C4-2B (cell line): ENCODE results near the gene ARL14.

Source experiments
- H3K27ac ChIP-seq: fragments of 450-650 bp; 2 replicates; pipeline ENCODE4 v1.5.1; 2017
- ZFX ChIP-seq: fragments of 450-650 bp; IDR thresholded peaks from 2 replicates; pipeline ENCODE4 v1.6.1; 2017
- TF ChIP-seq, protein P1 (sequence below): fragments of 450-650 bp; conservative IDR thresholded peaks from 2 replicates; pipeline ENCODE4 v1.5.1; 2017; ENCODE audit warnings: mild to moderate bottlenecking

The ARL14 gene

DNA sequence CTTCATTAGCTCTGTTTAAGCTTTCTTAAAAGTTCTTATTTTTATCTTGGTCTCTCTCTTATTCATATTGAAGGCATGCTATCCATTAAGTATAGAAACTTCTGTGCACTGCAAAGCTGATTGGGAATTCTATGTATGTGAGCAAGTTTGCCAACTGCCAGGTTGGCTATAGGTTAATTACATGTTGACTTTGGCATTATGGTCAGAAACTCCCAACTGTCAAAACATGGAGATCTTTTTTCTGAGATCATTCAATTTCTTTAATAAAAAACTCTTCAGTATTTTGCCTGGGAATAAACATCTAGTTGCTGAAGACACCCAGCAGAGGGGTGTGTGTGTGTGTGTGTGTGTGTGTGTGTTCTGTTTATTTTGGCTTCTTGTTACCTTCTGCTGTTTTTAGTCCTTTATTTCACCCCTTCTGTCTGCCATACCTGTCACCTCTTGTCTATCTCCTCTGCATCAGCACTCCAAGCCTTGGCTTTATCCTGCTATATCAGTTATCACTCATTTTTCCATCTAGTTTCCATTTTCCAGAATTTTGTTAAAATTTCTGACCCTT lies 1.3 kb upstream of the ARL14 start:
- no peak for TF ChIP-seq ZFX
- TF ChIP-seq, protein P1, sequence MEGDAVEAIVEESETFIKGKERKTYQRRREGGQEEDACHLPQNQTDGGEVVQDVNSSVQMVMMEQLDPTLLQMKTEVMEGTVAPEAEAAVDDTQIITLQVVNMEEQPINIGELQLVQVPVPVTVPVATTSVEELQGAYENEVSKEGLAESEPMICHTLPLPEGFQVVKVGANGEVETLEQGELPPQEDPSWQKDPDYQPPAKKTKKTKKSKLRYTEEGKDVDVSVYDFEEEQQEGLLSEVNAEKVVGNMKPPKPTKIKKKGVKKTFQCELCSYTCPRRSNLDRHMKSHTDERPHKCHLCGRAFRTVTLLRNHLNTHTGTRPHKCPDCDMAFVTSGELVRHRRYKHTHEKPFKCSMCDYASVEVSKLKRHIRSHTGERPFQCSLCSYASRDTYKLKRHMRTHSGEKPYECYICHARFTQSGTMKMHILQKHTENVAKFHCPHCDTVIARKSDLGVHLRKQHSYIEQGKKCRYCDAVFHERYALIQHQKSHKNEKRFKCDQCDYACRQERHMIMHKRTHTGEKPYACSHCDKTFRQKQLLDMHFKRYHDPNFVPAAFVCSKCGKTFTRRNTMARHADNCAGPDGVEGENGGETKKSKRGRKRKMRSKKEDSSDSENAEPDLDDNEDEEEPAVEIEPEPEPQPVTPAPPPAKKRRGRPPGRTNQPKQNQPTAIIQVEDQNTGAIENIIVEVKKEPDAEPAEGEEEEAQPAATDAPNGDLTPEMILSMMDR = no peak
- no peak overlapping the region for H3K27ac ChIP-seq

- TF ChIP-seq ZFX = no peak
- TF ChIP-seq, protein P1 = no peak
- H3K27ac ChIP-seq = no peak overlapping the region
These were observed 510 bp downstream of the ARL14 start for GRCh38 chr3:160677459-160677881.

DNA sequence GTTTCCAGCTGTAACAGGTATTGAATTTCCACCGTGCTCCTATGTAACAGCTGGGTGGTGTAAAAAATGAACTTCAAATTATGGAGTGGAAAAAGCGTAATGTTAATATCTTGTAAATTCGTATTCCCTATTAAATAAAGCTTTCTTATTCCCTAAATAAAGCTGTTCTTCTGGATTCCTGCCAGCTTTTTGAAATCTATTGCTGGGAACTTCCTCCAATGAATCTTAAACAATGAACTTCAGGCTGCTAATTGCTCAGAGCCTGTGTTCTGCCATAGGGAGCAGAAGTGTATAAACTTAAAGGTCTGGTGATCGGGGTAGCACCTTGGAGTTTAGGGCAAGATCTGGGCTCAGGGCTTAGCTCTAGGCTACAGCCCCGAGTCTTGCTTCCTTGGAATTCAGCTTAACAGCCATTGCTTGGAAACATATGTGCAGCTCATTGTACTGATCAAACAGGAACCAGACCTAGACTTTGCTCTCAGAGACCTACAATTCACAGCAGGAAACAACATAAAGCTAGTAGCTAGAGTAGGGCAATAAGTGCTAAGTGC lies 1.4 kb downstream of the ARL14 start:
- TF ChIP-seq, protein P1 = no peak
- no peak for TF ChIP-seq ZFX
- no peak overlapping the region for H3K27ac ChIP-seq

DNA sequence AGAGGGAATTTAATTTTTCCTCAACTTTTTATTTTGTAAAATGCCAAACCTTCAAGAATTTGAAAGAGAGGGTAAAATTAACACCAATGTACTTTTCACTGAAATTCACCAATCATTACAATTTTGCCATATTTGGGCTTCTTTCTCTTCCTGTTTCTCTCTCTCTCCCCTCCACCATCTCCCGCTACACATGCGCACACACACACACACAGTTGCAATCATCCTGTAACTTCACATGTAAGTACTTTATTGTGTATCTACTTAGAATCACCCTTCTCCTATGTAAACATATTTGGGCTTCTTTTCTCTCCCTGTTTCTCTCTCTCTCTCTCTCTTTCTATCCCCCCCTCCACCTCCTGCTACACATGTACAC lies 7.4 kb downstream of the ARL14 start:
- no peak overlapping the region for H3K27ac ChIP-seq
- no peak for TF ChIP-seq ZFX
- TF ChIP-seq, protein P1 = no peak

DNA sequence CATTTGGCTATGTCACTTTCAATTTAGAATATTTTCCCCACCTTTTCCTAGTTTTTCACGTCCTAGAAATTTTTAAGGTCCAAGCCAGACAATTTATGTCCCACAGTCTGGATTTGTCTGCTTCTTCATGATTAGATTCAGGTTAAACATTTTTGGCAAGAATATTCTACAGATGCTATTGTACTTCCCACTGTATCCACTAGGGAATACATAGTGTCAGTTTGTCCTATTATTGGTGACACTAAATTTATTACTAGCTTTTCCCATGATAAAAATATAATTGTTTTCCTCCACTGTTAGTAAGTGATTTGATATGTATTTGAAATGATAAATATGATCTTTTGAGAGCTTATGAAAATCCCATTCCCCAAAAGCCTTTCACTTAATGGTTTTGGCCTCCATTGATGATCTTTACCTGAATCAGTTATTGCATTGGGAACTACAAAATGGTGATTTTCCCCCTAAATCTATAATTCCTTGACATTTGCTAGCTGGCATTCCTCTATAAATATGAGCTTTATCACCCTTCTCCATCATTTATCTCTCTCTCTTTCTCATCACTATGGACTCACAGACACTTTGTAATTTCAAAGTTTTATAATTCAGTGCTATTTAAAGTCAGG lies 8.3 kb downstream of the ARL14 start:
- TF ChIP-seq, protein P1 = peak; percentile 69
- TF ChIP-seq ZFX = no peak

DNA sequence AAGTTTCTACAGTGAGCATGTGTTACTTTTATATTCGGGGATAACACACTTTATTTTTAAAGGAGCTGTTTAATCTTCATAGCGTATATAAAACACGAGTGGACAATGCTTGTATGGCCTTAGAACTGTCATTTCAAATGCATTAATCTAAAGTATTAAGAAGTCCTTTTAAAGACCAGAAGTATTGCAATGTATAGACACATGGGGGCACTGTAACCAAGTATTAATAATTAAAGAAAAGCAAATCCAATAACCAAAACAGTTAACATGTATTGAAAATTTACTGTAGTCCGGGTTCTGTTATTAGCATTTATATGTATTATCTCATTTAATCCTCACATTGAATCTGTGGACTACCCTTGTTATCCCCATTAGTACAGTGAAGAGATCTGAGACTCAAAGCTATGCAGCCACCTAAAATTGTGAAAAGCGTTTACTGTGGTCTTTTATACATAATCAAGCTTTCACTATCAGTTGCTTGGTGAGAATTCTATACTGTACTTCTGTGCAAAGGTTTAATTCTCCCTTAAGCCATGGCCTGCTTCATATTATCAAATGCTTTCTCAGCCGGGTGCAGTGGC lies 10.1 kb downstream of the ARL14 start:
- H3K27ac ChIP-seq = no peak overlapping the region
- TF ChIP-seq, protein P1 = peak; percentile 79
- TF ChIP-seq ZFX = no peak

More for the DNA sequence above, 8.3 kb downstream of the ARL14 start:
- H3K27ac ChIP-seq = no peak overlapping the region

GRCh38 chr3:160691151-160691550 lies 14.2 kb downstream of the ARL14 start:
- TF ChIP-seq ZFX = no peak

GRCh38 chr3:160691962-160692361 lies 15.0 kb downstream of the ARL14 start:
- no peak overlapping the region for H3K27ac ChIP-seq
- no peak for TF ChIP-seq ZFX
- TF ChIP-seq, protein P1 = no peak

More at GRCh38 chr3:160691151-160691550, 14.2 kb downstream of the ARL14 start:
- no peak overlapping the region for H3K27ac ChIP-seq
